Spleen (tissue), 7 donors: ENCODE data around the gene AMOTL2.

ENCODE experiments used
- POLR2AphosphoS5 ChIP-seq, 3 donors: sonication (generic); formaldehyde crosslinking; IDR thresholded peaks; one replicate each; pipeline ENCODE4 v1.5.1; 2017; ENCODE audit warnings: antibody characterized with exemption in 3 of 3
- TF ChIP-seq, protein P1 (sequence below), 11 experiments: fragments of 200-600 bp in 7 of 11; fragments of 450-650 bp in 4 of 11; sonication (generic) in 4 of 11; IDR thresholded peaks in 8 of 11; conservative IDR thresholded peaks in 3 of 11; 1 replicate in 7 of 11; 2 replicates in 4 of 11; pipeline versions ENCODE4 v1.4.0 to v1.8.0; 2016 to 2021; ENCODE audit warnings: antibody characterized with exemption in 11 of 11, inconsistent platforms in 4 of 11, mild to moderate bottlenecking in 1 of 11
- donor health status: DM: no; HTN: no; CAD: no; lungs with moderate emphysema.
- donor health status: DM: no; HTN: no; CAD: no.
- donor health status: DM: no; HTN: no; CAD: no.

DNA sequence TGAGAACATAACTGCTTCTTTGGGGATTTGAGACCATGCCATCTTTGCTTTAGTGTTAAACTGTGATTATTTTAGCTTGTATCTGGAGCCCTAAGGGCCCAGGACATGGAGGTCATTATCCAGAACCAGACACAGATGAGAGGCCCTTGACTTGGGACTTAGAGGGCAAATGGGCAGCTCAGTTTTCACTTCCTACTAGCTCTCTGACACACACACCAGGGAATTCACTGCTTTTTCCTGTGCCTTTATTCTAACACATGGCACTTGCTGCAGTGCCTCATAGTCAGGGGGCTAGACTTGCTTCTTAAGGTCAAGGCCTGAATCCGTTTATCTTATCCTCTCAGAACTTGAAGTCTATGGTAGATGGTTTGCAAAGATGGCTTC is 33.3 kb downstream of the AMOTL2 start:
- no peak for TF ChIP-seq POLR2AphosphoS5 (IDR thresholded peaks at IDR 0.05)
- TF ChIP-seq, protein P1, sequence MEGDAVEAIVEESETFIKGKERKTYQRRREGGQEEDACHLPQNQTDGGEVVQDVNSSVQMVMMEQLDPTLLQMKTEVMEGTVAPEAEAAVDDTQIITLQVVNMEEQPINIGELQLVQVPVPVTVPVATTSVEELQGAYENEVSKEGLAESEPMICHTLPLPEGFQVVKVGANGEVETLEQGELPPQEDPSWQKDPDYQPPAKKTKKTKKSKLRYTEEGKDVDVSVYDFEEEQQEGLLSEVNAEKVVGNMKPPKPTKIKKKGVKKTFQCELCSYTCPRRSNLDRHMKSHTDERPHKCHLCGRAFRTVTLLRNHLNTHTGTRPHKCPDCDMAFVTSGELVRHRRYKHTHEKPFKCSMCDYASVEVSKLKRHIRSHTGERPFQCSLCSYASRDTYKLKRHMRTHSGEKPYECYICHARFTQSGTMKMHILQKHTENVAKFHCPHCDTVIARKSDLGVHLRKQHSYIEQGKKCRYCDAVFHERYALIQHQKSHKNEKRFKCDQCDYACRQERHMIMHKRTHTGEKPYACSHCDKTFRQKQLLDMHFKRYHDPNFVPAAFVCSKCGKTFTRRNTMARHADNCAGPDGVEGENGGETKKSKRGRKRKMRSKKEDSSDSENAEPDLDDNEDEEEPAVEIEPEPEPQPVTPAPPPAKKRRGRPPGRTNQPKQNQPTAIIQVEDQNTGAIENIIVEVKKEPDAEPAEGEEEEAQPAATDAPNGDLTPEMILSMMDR (IDR thresholded peaks at IDR 0.05 in 8 of 11, conservative IDR thresholded peaks at IDR 0.05 in 3 of 11): no peak
